Sigmoid colon (tissue), 3 donors: ENCODE results near the gene ATP2B2.

Source experiments
- CTCF ChIP-seq, 4 experiments: fragments of 450-650 bp in 3 of 4; fragments of 200-600 bp in 1 of 4; IDR thresholded peaks; one replicate each; pipeline ENCODE4 v1.5.1; 2016 to 2019; ENCODE audit warnings: antibody characterized with exemption in 4 of 4, mild to moderate bottlenecking in 3 of 4, moderate library complexity in 2 of 4
- POLR2A ChIP-seq, 2 donors: fragments of 450-650 bp; IDR thresholded peaks; one replicate each; pipeline ENCODE4 v1.6.1; 2016; ENCODE audit warnings: antibody characterized with exemption in 2 of 2, mild to moderate bottlenecking in 2 of 2, moderate library complexity in 2 of 2

GRCh38 chr3:10274601-10275000 is 230.8 kb downstream of the ATP2B2 start:
- TF ChIP-seq CTCF (IDR thresholded peaks at IDR 0.05) (no peak), POLR2A (IDR thresholded peaks at IDR 0.05) (no peak)
